ENCODE results near the gene GAB1.

DNA sequence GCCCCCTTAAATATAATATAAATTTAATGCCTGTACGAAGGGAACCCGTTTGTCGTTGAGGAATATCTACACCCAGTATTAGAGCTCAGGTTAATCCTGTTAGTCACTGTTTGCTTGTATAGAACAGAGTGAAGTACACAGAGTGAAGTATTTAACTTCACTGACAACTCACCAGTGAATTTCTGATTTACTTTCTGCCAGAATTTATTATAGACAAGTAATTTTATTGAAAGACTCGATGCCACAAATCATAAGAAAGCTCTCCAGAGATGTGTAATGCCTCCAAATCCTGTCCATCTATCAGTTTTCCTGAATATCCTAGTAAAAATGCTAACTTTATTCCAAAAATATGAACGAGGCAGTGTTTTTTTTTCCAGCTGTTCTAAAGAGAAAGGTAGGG is 1.6 kb downstream of the GAB1 start:
- TF ChIP-seq, protein P1, sequence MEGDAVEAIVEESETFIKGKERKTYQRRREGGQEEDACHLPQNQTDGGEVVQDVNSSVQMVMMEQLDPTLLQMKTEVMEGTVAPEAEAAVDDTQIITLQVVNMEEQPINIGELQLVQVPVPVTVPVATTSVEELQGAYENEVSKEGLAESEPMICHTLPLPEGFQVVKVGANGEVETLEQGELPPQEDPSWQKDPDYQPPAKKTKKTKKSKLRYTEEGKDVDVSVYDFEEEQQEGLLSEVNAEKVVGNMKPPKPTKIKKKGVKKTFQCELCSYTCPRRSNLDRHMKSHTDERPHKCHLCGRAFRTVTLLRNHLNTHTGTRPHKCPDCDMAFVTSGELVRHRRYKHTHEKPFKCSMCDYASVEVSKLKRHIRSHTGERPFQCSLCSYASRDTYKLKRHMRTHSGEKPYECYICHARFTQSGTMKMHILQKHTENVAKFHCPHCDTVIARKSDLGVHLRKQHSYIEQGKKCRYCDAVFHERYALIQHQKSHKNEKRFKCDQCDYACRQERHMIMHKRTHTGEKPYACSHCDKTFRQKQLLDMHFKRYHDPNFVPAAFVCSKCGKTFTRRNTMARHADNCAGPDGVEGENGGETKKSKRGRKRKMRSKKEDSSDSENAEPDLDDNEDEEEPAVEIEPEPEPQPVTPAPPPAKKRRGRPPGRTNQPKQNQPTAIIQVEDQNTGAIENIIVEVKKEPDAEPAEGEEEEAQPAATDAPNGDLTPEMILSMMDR (IDR thresholded peaks at IDR 0.05): no peak
- TF ChIP-seq EZH2 (IDR thresholded peaks at IDR 0.05; ENCODE audit: borderline replicate concordance, insufficient read depth, low read depth, low read length, poor library complexity, severe bottlenecking): no peak
